Central memory CD8-positive, alpha-beta T cell (primary cell): ENCODE results near the gene GSG1L.
A peak's percentile ranks its signal among the peaks of the same experiment; 100 is the strongest.

ENCODE experiments used
- ATAC-seq: fragments of 150-1000 bp; cut with Tn5 transposase; replicated peaks from 2 replicates; pipeline ENCODE4 v1.10.0; 2022; ENCODE audit warnings: mild to moderate bottlenecking, moderate FRiP score, moderate number of reproducible peaks; ENCODE audit not compliant: poor library complexity, severe bottlenecking; ENCODE audit errors: extremely low read depth
- DNase-seq, 2 donors: peaks; one replicate each; pipeline ENCODE4 v3.0.0; 2021; ENCODE audit warnings: low spot score in 2 of 2
- H3K27ac Mint-ChIP-seq: one replicate; pipeline ENCODE4 v1.8.0; 2022; ENCODE audit warnings: low read depth, mild to moderate bottlenecking, moderate library complexity, mixed read lengths
- H3K27me3 Mint-ChIP-seq: one replicate; pipeline ENCODE4 v1.8.0; 2022; ENCODE audit warnings: mixed read lengths
- H3K36me3 Mint-ChIP-seq: one replicate; pipeline ENCODE4 v1.8.0; 2022; ENCODE audit warnings: mild to moderate bottlenecking, moderate library complexity, mixed read lengths; ENCODE audit not compliant: insufficient read depth
- H3K4me1 Mint-ChIP-seq: one replicate; pipeline ENCODE4 v1.8.0; 2022; ENCODE audit warnings: mixed read lengths
- H3K4me3 Mint-ChIP-seq: one replicate; pipeline ENCODE4 v1.8.0; 2022; ENCODE audit warnings: mild to moderate bottlenecking, moderate library complexity, mixed read lengths
- H3K9me3 Mint-ChIP-seq: one replicate; pipeline ENCODE4 v1.8.0; 2022; ENCODE audit warnings: mixed read lengths

The GSG1L gene

GRCh38 chr16:28100810-28101532 is 37.5 kb upstream of the GSG1L start:
- Mint-ChIP-seq H3K27ac (peak overlapping the region; percentile 70), H3K4me1 (peaks cover 15% of the 10 kb centered on the region), H3K9me3 (no peaks in the 10 kb centered on the region), H3K4me3 (no peak overlapping the region), H3K27me3 (no peaks in the 10 kb centered on the region), H3K36me3 (peaks cover 63% of the 10 kb centered on the region)
- ATAC-seq (no peak), DNase-seq (no peak)

- H3K9me3 Mint-ChIP-seq: no peaks in the 10 kb centered on the region
- peaks cover 58% of the 10 kb centered on the region for H3K36me3 Mint-ChIP-seq
- no peak overlapping the region for H3K27ac Mint-ChIP-seq
- no peak overlapping the region for H3K4me3 Mint-ChIP-seq
- ATAC-seq (no peak), DNase-seq (no peak)
- H3K27me3 Mint-ChIP-seq: no peaks in the 10 kb centered on the region
- H3K4me1 Mint-ChIP-seq: peaks cover 15% of the 10 kb centered on the region
Measured at GRCh38 chr16:28098959-28099945, 35.7 kb upstream of the GSG1L start.

GRCh38 chr16:28098171-28098958 is 34.9 kb upstream of the GSG1L start:
- no peak overlapping the region for H3K4me3 Mint-ChIP-seq
- H3K27me3 Mint-ChIP-seq: no peaks in the 10 kb centered on the region
- peaks cover 15% of the 10 kb centered on the region for H3K4me1 Mint-ChIP-seq
- DNase-seq (no peak), ATAC-seq (no peak)
- no peak overlapping the region for H3K27ac Mint-ChIP-seq
- no peaks in the 10 kb centered on the region for H3K9me3 Mint-ChIP-seq
- H3K36me3 Mint-ChIP-seq: peaks cover 54% of the 10 kb centered on the region

- H3K9me3 Mint-ChIP-seq: no peaks in the 10 kb centered on the region
- peaks cover 15% of the 10 kb centered on the region for H3K4me1 Mint-ChIP-seq
- DNase-seq (no peak), ATAC-seq (no peak)
- H3K36me3 Mint-ChIP-seq: peaks cover 49% of the 10 kb centered on the region
- H3K27ac Mint-ChIP-seq: no peak overlapping the region
- H3K4me3 Mint-ChIP-seq: no peak overlapping the region
- H3K27me3 Mint-ChIP-seq: no peaks in the 10 kb centered on the region
Measured at GRCh38 chr16:28096983-28097899, 33.7 kb upstream of the GSG1L start.

- no peaks in the 10 kb centered on the region for H3K9me3 Mint-ChIP-seq
- peaks cover 28% of the 10 kb centered on the region for H3K36me3 Mint-ChIP-seq
- H3K27ac Mint-ChIP-seq: no peak overlapping the region
- peaks cover 15% of the 10 kb centered on the region for H3K4me1 Mint-ChIP-seq
- no peak overlapping the region for H3K4me3 Mint-ChIP-seq
- DNase-seq: no peak
- no peak for ATAC-seq
- no peaks in the 10 kb centered on the region for H3K27me3 Mint-ChIP-seq
Measured at GRCh38 chr16:28093385-28093725, 29.8 kb upstream of the GSG1L start.

GRCh38 chr16:28092721-28093384 is 29.3 kb upstream of the GSG1L start:
- peaks cover 15% of the 10 kb centered on the region for H3K4me1 Mint-ChIP-seq
- peaks cover 26% of the 10 kb centered on the region for H3K36me3 Mint-ChIP-seq
- DNase-seq: no peak

GRCh38 chr16:28091656-28092055 is 28.1 kb upstream of the GSG1L start:
- peaks cover 8% of the 10 kb centered on the region for H3K4me1 Mint-ChIP-seq

More at GRCh38 chr16:28092721-28093384, 29.3 kb upstream of the GSG1L start:
- ATAC-seq: no peak
- Mint-ChIP-seq H3K9me3 (no peaks in the 10 kb centered on the region), H3K27me3 (no peaks in the 10 kb centered on the region), H3K4me3 (no peak overlapping the region), H3K27ac (no peak overlapping the region)

GRCh38 chr16:28090646-28091377 is 27.3 kb upstream of the GSG1L start:
- no peaks in the 10 kb centered on the region for H3K9me3 Mint-ChIP-seq
- peaks cover 6% of the 10 kb centered on the region for H3K4me1 Mint-ChIP-seq
- no peaks in the 10 kb centered on the region for H3K27me3 Mint-ChIP-seq
- DNase-seq (no peak), ATAC-seq (no peak)
- H3K27ac Mint-ChIP-seq: no peak overlapping the region
- H3K4me3 Mint-ChIP-seq: no peak overlapping the region
- H3K36me3 Mint-ChIP-seq: peaks cover 16% of the 10 kb centered on the region

More at GRCh38 chr16:28091656-28092055, 28.1 kb upstream of the GSG1L start:
- DNase-seq: no peak
- no peak for ATAC-seq
- peaks cover 19% of the 10 kb centered on the region for H3K36me3 Mint-ChIP-seq
- no peak overlapping the region for H3K4me3 Mint-ChIP-seq
- H3K27ac Mint-ChIP-seq: no peak overlapping the region
- H3K27me3 Mint-ChIP-seq: no peaks in the 10 kb centered on the region
- no peaks in the 10 kb centered on the region for H3K9me3 Mint-ChIP-seq

- Mint-ChIP-seq H3K4me3 (no peak overlapping the region), H3K27ac (no peak overlapping the region), H3K36me3 (peaks cover 17% of the 10 kb centered on the region), H3K27me3 (no peaks in the 10 kb centered on the region), H3K4me1 (peaks cover 6% of the 10 kb centered on the region), H3K9me3 (no peaks in the 10 kb centered on the region)
- ATAC-seq: no peak
- DNase-seq: no peak
Measured at GRCh38 chr16:28089992-28090365, 26.5 kb upstream of the GSG1L start.

- no peaks in the 10 kb centered on the region for H3K9me3 Mint-ChIP-seq
- DNase-seq (no peak), ATAC-seq (no peak)
- no peak overlapping the region for H3K27ac Mint-ChIP-seq
- H3K4me1 Mint-ChIP-seq: peaks cover 6% of the 10 kb centered on the region
- no peaks in the 10 kb centered on the region for H3K27me3 Mint-ChIP-seq
- peaks cover 17% of the 10 kb centered on the region for H3K36me3 Mint-ChIP-seq
- no peak overlapping the region for H3K4me3 Mint-ChIP-seq
Measured at GRCh38 chr16:28089205-28089991, 25.9 kb upstream of the GSG1L start.
